Transverse colon (tissue), 4 donors: Measurements from ENCODE around the gene SNRNP25.

Source experiments
- CTCF ChIP-seq, 5 experiments: fragments of 200-600 bp in 3 of 5; fragments of 450-650 bp in 2 of 5; sonication (generic) in 3 of 5; IDR thresholded peaks; 1 replicate in 2 of 5; 2 replicates in 3 of 5; pipeline ENCODE4 v1.5.1; 2016 to 2017; ENCODE audit warnings: antibody characterized with exemption in 5 of 5, inconsistent platforms in 3 of 5, mild to moderate bottlenecking in 2 of 5, moderate library complexity in 1 of 5
- EP300 ChIP-seq: sonication (generic); formaldehyde crosslinking; IDR thresholded peaks from one replicate; pipeline ENCODE4 v1.6.1; 2017; ENCODE audit warnings: antibody characterized with exemption, low read depth
- POLR2AphosphoS5 ChIP-seq, 3 donors: sonication (generic); formaldehyde crosslinking; IDR thresholded peaks; one replicate each; pipeline ENCODE4 v1.6.1; 2016; ENCODE audit warnings: antibody characterized with exemption in 3 of 3

DNA sequence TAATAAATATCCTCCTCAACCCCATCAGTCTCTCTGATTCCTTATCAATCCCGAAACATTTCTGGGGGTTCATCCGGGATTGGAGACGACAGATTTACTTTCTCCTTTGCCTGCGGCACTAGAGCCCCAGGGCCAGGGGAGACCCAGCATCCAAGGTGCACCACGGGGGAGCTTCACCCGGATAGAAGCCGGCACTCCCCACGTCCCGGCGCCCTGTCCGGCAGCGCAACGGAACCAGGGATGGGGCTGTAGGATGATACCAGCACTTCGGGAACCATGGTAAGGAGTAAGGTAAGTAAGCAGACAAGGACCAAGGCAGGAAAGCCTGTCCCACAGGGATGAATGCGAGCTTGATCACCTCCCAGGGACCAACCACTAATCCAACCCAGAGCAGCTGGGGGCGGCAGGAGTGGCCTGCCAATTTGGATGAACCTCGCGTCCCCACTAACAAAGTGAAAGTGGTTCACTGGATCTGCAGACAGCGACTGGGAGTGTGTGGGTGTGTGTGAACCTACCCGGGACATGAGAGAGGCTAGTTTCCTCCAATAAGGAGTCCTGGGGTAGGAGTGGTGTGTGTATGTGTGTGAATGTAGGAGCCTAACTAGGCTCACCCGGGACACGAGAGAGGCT, 12.1 kb upstream of the SNRNP25 start:
- TF ChIP-seq CTCF (IDR thresholded peaks at IDR 0.05) (no peak), EP300 (no peak), POLR2AphosphoS5 (IDR thresholded peaks at IDR 0.05) (no peak)
